ENCODE results near the gene ZDHHC3. TPM values are rescaled to one million over a fixed set of nuclear protein-coding genes. Genes with fewer than 3 reads are reported as not detected.

The ZDHHC3 gene
- total RNA-seq: 10 to 100 TPM; 46.6 to 48.4 TPM
- polyA plus RNA-seq: 10 to 100 TPM; 28.0 to 35.7 (median 33.0) TPM
- total RNA-seq: 34.9 to 103 (median 58.3) reads per million in 6 experiments

GRCh38 chr3:44976002-44976815 lies at the start of gene ZDHHC3, which contains the start of gene EXOSC7:
Gene ZDHHC3, minus strand, starts transcription at chr3:44976174. Its CDS starts 16,738 bp downstream, at chr3:44959436.
Gene EXOSC7, plus strand, starts transcription at chr3:44976244. Its CDS starts 34 bp downstream, at chr3:44976278.
- Mint-ChIP-seq H3K9me3 (no peaks in the 10 kb centered on the region), H3K36me3 (peaks cover 0 to 3% (median 0%) of the 10 kb centered on the region in 3 donors), H3K27me3 (no peaks in the 10 kb centered on the region), H3K27ac (peak within 1 kb of the TSS; percentile 85 to 98 (median 96)), H3K4me1 (peaks cover 29 to 78% (median 69%) of the 10 kb centered on the region in 4 donors), H3K4me3 (peak within 1 kb of the TSS; percentile 89 to 95 (median 94))
- peak; percentile 93 to 95 for ATAC-seq
- DNase-seq: peak; percentile 79 to 90 (median 86)
- POLR2A ChIA-PET: interaction anchor here (0.5 to 2.4 kb wide), 14 partner anchors 9 to 465 kb away, joined by 3 to 19 read pairs (median 5); partner anchors contain the start of gene ZNF197

- H3K9me3 Mint-ChIP-seq: no peaks in the 10 kb centered on the region
- POLR2A ChIA-PET: no interaction called here
- no peak for ATAC-seq
- peak overlapping the region in 3 of 10 donors; percentile 21 to 35 (median 23) for H3K27ac Mint-ChIP-seq
- peaks cover 0 to 2% (median 0%) of the 10 kb centered on the region in 3 donors for H3K36me3 Mint-ChIP-seq
- peaks cover 0 to 8% (median 2%) of the 10 kb centered on the region in 5 donors for H3K27me3 Mint-ChIP-seq
- no peak for DNase-seq
- H3K4me3 Mint-ChIP-seq: peak overlapping the region in 1 of 10 donors; percentile 34
- H3K4me1 Mint-ChIP-seq: peaks cover 14 to 22% (median 20%) of the 10 kb centered on the region in 4 donors
These were observed 48.7 kb upstream of the ZDHHC3 start for GRCh38 chr3:45024542-45025255.

GRCh38 chr3:45023675-45024074 lies 47.7 kb upstream of the ZDHHC3 start:
- POLR2A ChIA-PET: no interaction called here
- no peak overlapping the region for H3K4me3 Mint-ChIP-seq
- peaks cover 0 to 3% (median 2%) of the 10 kb centered on the region in 5 donors for H3K27me3 Mint-ChIP-seq
- peaks cover 15 to 25% (median 22%) of the 10 kb centered on the region in 4 donors for H3K4me1 Mint-ChIP-seq
- ATAC-seq (no peak), DNase-seq (no peak)
- H3K27ac Mint-ChIP-seq: peak overlapping the region in 1 of 10 donors; percentile 48
- no peaks in the 10 kb centered on the region for H3K9me3 Mint-ChIP-seq
- peaks cover 0 to 2% (median 0%) of the 10 kb centered on the region in 3 donors for H3K36me3 Mint-ChIP-seq

- DNase-seq (no peak), ATAC-seq (no peak)
- POLR2A ChIA-PET: interaction anchor here (0.9 kb wide), 1 partner anchor 16 kb away, joined by 3 read pairs; no protein-coding TSS in a partner anchor
- peaks cover 20 to 32% (median 24%) of the 10 kb centered on the region in 4 donors for H3K4me1 Mint-ChIP-seq
- H3K9me3 Mint-ChIP-seq: no peaks in the 10 kb centered on the region
- H3K4me3 Mint-ChIP-seq: peak overlapping the region in 3 of 10 donors; percentile 22 to 43 (median 32)
- H3K27me3 Mint-ChIP-seq: no peaks in the 10 kb centered on the region
- H3K27ac Mint-ChIP-seq: peak overlapping the region in 7 of 10 donors; percentile 27 to 83 (median 60)
- peaks cover 0 to 2% (median 0%) of the 10 kb centered on the region in 3 donors for H3K36me3 Mint-ChIP-seq
These were observed 45.7 kb upstream of the ZDHHC3 start for GRCh38 chr3:45021524-45022297.

- Mint-ChIP-seq H3K27ac (peak overlapping the region; percentile 23 to 89 (median 55)), H3K4me1 (peaks cover 20 to 32% (median 23%) of the 10 kb centered on the region in 4 donors), H3K27me3 (no peaks in the 10 kb centered on the region), H3K4me3 (peak overlapping the region in 5 of 10 donors; percentile 4 to 49 (median 32)), H3K9me3 (no peaks in the 10 kb centered on the region), H3K36me3 (peaks cover 0 to 11% (median 0%) of the 10 kb centered on the region in 3 donors)
- DNase-seq: peak in 5 of 10 donors; percentile 43 to 73 (median 57)
- POLR2A ChIA-PET: interaction anchor here (0.5 to 1.0 kb wide), 3 partner anchors 21 to 541 kb away, joined by 3 to 5 read pairs (median 3); partner anchors contain the start of genes EXOSC7 and ZDHHC3
- ATAC-seq: peak; percentile 87 to 99
These were observed 44.6 kb upstream of the ZDHHC3 start for GRCh38 chr3:45020534-45020933.

- H3K36me3 Mint-ChIP-seq: peaks cover 0 to 18% (median 6%) of the 10 kb centered on the region in 3 donors
- H3K4me3 Mint-ChIP-seq: no peak overlapping the region
- ATAC-seq: no peak
- no peaks in the 10 kb centered on the region for H3K27me3 Mint-ChIP-seq
- DNase-seq: no peak
- POLR2A ChIA-PET: interaction anchor here (0.6 kb wide), 1 partner anchor 757 kb away, joined by 4 read pairs; no protein-coding TSS in a partner anchor
- peaks cover 20 to 32% (median 22%) of the 10 kb centered on the region in 4 donors for H3K4me1 Mint-ChIP-seq
- H3K9me3 Mint-ChIP-seq: no peaks in the 10 kb centered on the region
- H3K27ac Mint-ChIP-seq: peak overlapping the region in 8 of 10 donors; percentile 7 to 72 (median 32)
These were observed 41.8 kb upstream of the ZDHHC3 start for GRCh38 chr3:45017821-45018220.

GRCh38 chr3:45016916-45017315 lies 40.9 kb upstream of the ZDHHC3 start:
- no peaks in the 10 kb centered on the region for H3K27me3 Mint-ChIP-seq
- H3K4me1 Mint-ChIP-seq: peaks cover 20 to 29% (median 23%) of the 10 kb centered on the region in 4 donors
- H3K9me3 Mint-ChIP-seq: no peaks in the 10 kb centered on the region
- DNase-seq (no peak), ATAC-seq (no peak)
- POLR2A ChIA-PET: interaction anchor here (0.7 to 1.1 kb wide), 2 partner anchors 11 to 41 kb away, joined by 3 to 5 read pairs; partner anchors contain the start of genes EXOSC7 and ZDHHC3
- peak overlapping the region in 2 of 10 donors; percentile 35 to 53 for H3K27ac Mint-ChIP-seq
- no peak overlapping the region for H3K4me3 Mint-ChIP-seq
- H3K36me3 Mint-ChIP-seq: peaks cover 0 to 25% (median 13%) of the 10 kb centered on the region in 3 donors

GRCh38 chr3:45012577-45012976 lies 36.6 kb upstream of the ZDHHC3 start:
- POLR2A ChIA-PET: no interaction called here
- peaks cover 0 to 63% (median 26%) of the 10 kb centered on the region in 3 donors for H3K36me3 Mint-ChIP-seq
- no peaks in the 10 kb centered on the region for H3K9me3 Mint-ChIP-seq
- peak overlapping the region in 2 of 10 donors; percentile 23 to 66 for H3K27ac Mint-ChIP-seq
- peaks cover 3 to 15% (median 5%) of the 10 kb centered on the region in 4 donors for H3K4me1 Mint-ChIP-seq
- ATAC-seq (no peak), DNase-seq (no peak)
- no peaks in the 10 kb centered on the region for H3K27me3 Mint-ChIP-seq
- H3K4me3 Mint-ChIP-seq: no peak overlapping the region

GRCh38 chr3:45011756-45012508 lies 36.0 kb upstream of the ZDHHC3 start:
- Mint-ChIP-seq H3K9me3 (no peaks in the 10 kb centered on the region), H3K4me1 (peaks cover 6 to 19% (median 9%) of the 10 kb centered on the region in 4 donors), H3K27me3 (no peaks in the 10 kb centered on the region), H3K36me3 (peaks cover 0 to 65% (median 26%) of the 10 kb centered on the region in 3 donors), H3K4me3 (no peak overlapping the region), H3K27ac (peak overlapping the region in 2 of 10 donors; percentile 11 to 60)
- ATAC-seq (no peak), DNase-seq (no peak)
- POLR2A ChIA-PET: no interaction called here

- POLR2A ChIA-PET: no interaction called here
- peak overlapping the region in 1 of 10 donors; percentile 11 for H3K27ac Mint-ChIP-seq
- no peak for ATAC-seq
- H3K36me3 Mint-ChIP-seq: peaks cover 0 to 58% (median 26%) of the 10 kb centered on the region in 3 donors
- no peaks in the 10 kb centered on the region for H3K27me3 Mint-ChIP-seq
- peaks cover 8 to 24% (median 14%) of the 10 kb centered on the region in 4 donors for H3K4me1 Mint-ChIP-seq
- no peak for DNase-seq
- H3K9me3 Mint-ChIP-seq: no peaks in the 10 kb centered on the region
- H3K4me3 Mint-ChIP-seq: no peak overlapping the region
These were observed 34.9 kb upstream of the ZDHHC3 start for GRCh38 chr3:45010811-45011333.

GRCh38 chr3:45009868-45010267 lies 33.9 kb upstream of the ZDHHC3 start:
- Mint-ChIP-seq H3K9me3 (peaks cover 0 to 6% (median 0%) of the 10 kb centered on the region in 9 donors), H3K4me1 (peaks cover 14 to 34% (median 24%) of the 10 kb centered on the region in 4 donors), H3K27ac (peak overlapping the region in 3 of 10 donors; percentile 39 to 46 (median 43)), H3K4me3 (no peak overlapping the region), H3K36me3 (peaks cover 2 to 64% (median 33%) of the 10 kb centered on the region in 3 donors), H3K27me3 (no peaks in the 10 kb centered on the region)
- POLR2A ChIA-PET: no interaction called here
- no peak for DNase-seq
- ATAC-seq: no peak
